GM23338 (cell line): ENCODE results near the gene ILDR2. TPM values are rescaled to one million over a fixed set of nuclear protein-coding genes. Genes with fewer than 3 reads are reported as not detected.

Experiments
- ATAC-seq: fragments of 200-7000 bp; cut with Tn5 transposase; 3 replicates; pipeline ENCODE4 v1.9.1; 2020
- DNase-seq: peaks from one replicate; pipeline ENCODE4 v3.0.0-alpha.2; 2015; ENCODE audit warnings: low spot score
- H2AFZ ChIP-seq: fragments of 200-600 bp; sonication (generic); 2 replicates; pipeline ENCODE4 v1.8.0; 2016; ENCODE audit warnings: antibody characterized with exemption, mild to moderate bottlenecking, moderate library complexity
- H3F3A ChIP-seq: fragments of 200-600 bp; sonication (generic); replicated peaks from 2 replicates; pipeline ENCODE4 v1.8.0; 2017; ENCODE audit warnings: antibody characterized with exemption, mixed run types, low read depth
- H3K27ac ChIP-seq: fragments of 200-600 bp; sonication (generic); 2 replicates; pipeline ENCODE4 v1.6.1; 2016; ENCODE audit warnings: low read depth
- H3K27me3 ChIP-seq: fragments of 200-600 bp; sonication (generic); 2 replicates; pipeline ENCODE4 v1.8.0; 2016; ENCODE audit warnings: mild to moderate bottlenecking, mixed run types, moderate library complexity; ENCODE audit not compliant: insufficient read depth
- H3K36me3 ChIP-seq: fragments of 200-600 bp; sonication (generic); 2 replicates; pipeline ENCODE4 v1.8.0; 2016; ENCODE audit warnings: mild to moderate bottlenecking; ENCODE audit not compliant: insufficient read depth
- H3K4me1 ChIP-seq: fragments of 200-600 bp; sonication (generic); 2 replicates; pipeline ENCODE4 v1.8.0; 2016; ENCODE audit warnings: mild to moderate bottlenecking, moderate library complexity; ENCODE audit not compliant: insufficient read depth
- H3K4me2 ChIP-seq: fragments of 200-600 bp; sonication (generic); 2 replicates; pipeline ENCODE4 v1.7.1; 2017; ENCODE audit warnings: mixed run types
- H3K4me3 ChIP-seq: fragments of 200-600 bp; sonication (generic); 2 replicates; pipeline ENCODE4 v1.6.1; 2016; ENCODE audit warnings: mixed run types
- H3K79me2 ChIP-seq: fragments of 200-600 bp; sonication (generic); replicated peaks from 2 replicates; pipeline ENCODE4 v1.8.0; 2017; ENCODE audit warnings: mild to moderate bottlenecking; ENCODE audit not compliant: insufficient read depth
- H3K9me2 ChIP-seq: fragments of 200-600 bp; sonication (generic); 2 replicates; pipeline ENCODE4 v1.8.0; 2017; ENCODE audit not compliant: insufficient read depth
- H4K20me1 ChIP-seq: fragments of 200-600 bp; sonication (generic); replicated peaks from 2 replicates; pipeline ENCODE4 v1.8.0; 2017; ENCODE audit warnings: mild to moderate bottlenecking; ENCODE audit not compliant: insufficient read depth
- H3K27ac Mint-ChIP-seq: 2 replicates; pipeline ENCODE4 v1.8.0; 2020; ENCODE audit warnings: inconsistent platforms, mild to moderate bottlenecking, moderate library complexity, mixed read lengths
- H3K27me3 Mint-ChIP-seq: 3 replicates; pipeline ENCODE4 v1.8.0; 2022; ENCODE audit warnings: low read depth, mild to moderate bottlenecking, moderate library complexity, mixed read lengths, inconsistent platforms; ENCODE audit not compliant: insufficient read depth, poor library complexity
- H3K36me3 Mint-ChIP-seq: 3 replicates; pipeline ENCODE4 v1.8.0; 2021; ENCODE audit warnings: low read depth, mild to moderate bottlenecking, inconsistent platforms, moderate library complexity, mixed read lengths
- H3K4me1 Mint-ChIP-seq: 3 replicates; pipeline ENCODE4 v1.8.0; 2020; ENCODE audit warnings: mild to moderate bottlenecking, inconsistent platforms, mixed read lengths
- H3K4me3 Mint-ChIP-seq: 3 replicates; pipeline ENCODE4 v1.8.0; 2021; ENCODE audit warnings: moderate library complexity, mild to moderate bottlenecking, inconsistent platforms, mixed read lengths
- H3K9me3 Mint-ChIP-seq: 3 replicates; pipeline ENCODE4 v1.8.0; 2020; ENCODE audit warnings: moderate library complexity, mild to moderate bottlenecking, inconsistent platforms, mixed read lengths
- CREB1 ChIP-seq: fragments of 250-450 bp; sonication (Bioruptor Pico); IDR thresholded peaks from 2 replicates; pipeline ENCODE4 v1.5.0; 2020; ENCODE audit warnings: low read depth, mild to moderate bottlenecking, moderate library complexity
- EZH2 ChIP-seq: fragments of 200-600 bp; sonication (generic); IDR thresholded peaks from one replicate; pipeline ENCODE4 v1.8.0; 2017; ENCODE audit warnings: antibody characterized with exemption, mild to moderate bottlenecking, low read depth; ENCODE audit not compliant: unreplicated experiment
- EZH2phosphoT487 ChIP-seq: fragments of 200-600 bp; sonication (generic); IDR thresholded peaks from one replicate; pipeline ENCODE4 v1.8.1; 2018; ENCODE audit warnings: antibody characterized with exemption; ENCODE audit not compliant: unreplicated experiment
- JUNB ChIP-seq: IDR thresholded peaks from one replicate; pipeline ENCODE4 v1.6.1; 2016; ENCODE audit warnings: antibody characterized with exemption; ENCODE audit not compliant: unreplicated experiment
- NANOG ChIP-seq: IDR thresholded peaks from 2 replicates; pipeline ENCODE4 v1.6.1; 2016; ENCODE audit warnings: antibody characterized with exemption, borderline replicate concordance
- POLR2AphosphoS5 ChIP-seq: IDR thresholded peaks from 2 replicates; pipeline ENCODE4 v1.6.1; 2016; ENCODE audit warnings: antibody characterized with exemption, low read depth
- ZNF114 ChIP-seq: fragments of 250-450 bp; sonication (Bioruptor Pico); IDR thresholded peaks from 2 replicates; pipeline ENCODE4 v1.5.0; 2020; ENCODE audit warnings: mild to moderate bottlenecking, moderate library complexity
- polyA plus RNA-seq: library from polyadenylated mRNA; unstranded; fragments of >200 nt; fragmentation: Nextera tagmentation; extraction: Ambion mirVana; gene quantifications from 2 replicates; pipeline ENCODE4 v1.2.1, GENCODE V29; 2016
- total RNA-seq: library from RNA; depleted of rRNA; stranded (reverse); fragments of >200 nt; shearing (Covaris generic); gene quantifications from 2 replicates; pipeline ENCODE4 v1.2.3, GENCODE V29; 2014
- TF ChIP-seq, protein P1 (sequence below): IDR thresholded peaks from one replicate; pipeline ENCODE4 v1.6.1; 2018; ENCODE audit warnings: antibody characterized with exemption; ENCODE audit not compliant: unreplicated experiment
- TF ChIP-seq, protein P2 (sequence below): IDR thresholded peaks from 2 replicates; pipeline ENCODE4 v1.6.1; 2016; ENCODE audit warnings: antibody characterized with exemption
- TF ChIP-seq, protein P3 (sequence below), 2 experiments: fragments of 200-600 bp in 1 of 2; sonication (generic) in 1 of 2; conservative IDR thresholded peaks; 2 replicates each; pipeline versions ENCODE4 v1.5.1 to v1.6.1; 2016 to 2017; ENCODE audit warnings: antibody characterized with exemption in 2 of 2, low read depth in 2 of 2, mild to moderate bottlenecking in 2 of 2, moderate library complexity in 1 of 2

ILDR2 gene
- total and polyA plus RNA-seq, 2 experiments from 2014 or later: 0.27 to 2.4 TPM

- TF ChIP-seq, protein P1, sequence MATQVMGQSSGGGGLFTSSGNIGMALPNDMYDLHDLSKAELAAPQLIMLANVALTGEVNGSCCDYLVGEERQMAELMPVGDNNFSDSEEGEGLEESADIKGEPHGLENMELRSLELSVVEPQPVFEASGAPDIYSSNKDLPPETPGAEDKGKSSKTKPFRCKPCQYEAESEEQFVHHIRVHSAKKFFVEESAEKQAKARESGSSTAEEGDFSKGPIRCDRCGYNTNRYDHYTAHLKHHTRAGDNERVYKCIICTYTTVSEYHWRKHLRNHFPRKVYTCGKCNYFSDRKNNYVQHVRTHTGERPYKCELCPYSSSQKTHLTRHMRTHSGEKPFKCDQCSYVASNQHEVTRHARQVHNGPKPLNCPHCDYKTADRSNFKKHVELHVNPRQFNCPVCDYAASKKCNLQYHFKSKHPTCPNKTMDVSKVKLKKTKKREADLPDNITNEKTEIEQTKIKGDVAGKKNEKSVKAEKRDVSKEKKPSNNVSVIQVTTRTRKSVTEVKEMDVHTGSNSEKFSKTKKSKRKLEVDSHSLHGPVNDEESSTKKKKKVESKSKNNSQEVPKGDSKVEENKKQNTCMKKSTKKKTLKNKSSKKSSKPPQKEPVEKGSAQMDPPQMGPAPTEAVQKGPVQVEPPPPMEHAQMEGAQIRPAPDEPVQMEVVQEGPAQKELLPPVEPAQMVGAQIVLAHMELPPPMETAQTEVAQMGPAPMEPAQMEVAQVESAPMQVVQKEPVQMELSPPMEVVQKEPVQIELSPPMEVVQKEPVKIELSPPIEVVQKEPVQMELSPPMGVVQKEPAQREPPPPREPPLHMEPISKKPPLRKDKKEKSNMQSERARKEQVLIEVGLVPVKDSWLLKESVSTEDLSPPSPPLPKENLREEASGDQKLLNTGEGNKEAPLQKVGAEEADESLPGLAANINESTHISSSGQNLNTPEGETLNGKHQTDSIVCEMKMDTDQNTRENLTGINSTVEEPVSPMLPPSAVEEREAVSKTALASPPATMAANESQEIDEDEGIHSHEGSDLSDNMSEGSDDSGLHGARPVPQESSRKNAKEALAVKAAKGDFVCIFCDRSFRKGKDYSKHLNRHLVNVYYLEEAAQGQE: no peak
- TF ChIP-seq JUNB (no peak), ZNF114 (CRISPR knock-in tag) (no peak), POLR2AphosphoS5 (no peak)
- TF ChIP-seq, protein P2, sequence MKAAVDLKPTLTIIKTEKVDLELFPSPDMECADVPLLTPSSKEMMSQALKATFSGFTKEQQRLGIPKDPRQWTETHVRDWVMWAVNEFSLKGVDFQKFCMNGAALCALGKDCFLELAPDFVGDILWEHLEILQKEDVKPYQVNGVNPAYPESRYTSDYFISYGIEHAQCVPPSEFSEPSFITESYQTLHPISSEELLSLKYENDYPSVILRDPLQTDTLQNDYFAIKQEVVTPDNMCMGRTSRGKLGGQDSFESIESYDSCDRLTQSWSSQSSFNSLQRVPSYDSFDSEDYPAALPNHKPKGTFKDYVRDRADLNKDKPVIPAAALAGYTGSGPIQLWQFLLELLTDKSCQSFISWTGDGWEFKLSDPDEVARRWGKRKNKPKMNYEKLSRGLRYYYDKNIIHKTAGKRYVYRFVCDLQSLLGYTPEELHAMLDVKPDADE: no peak
Measured at GRCh38 chr1:166969074-166969677, 6.2 kb downstream of the ILDR2 start (continued).

DNA sequence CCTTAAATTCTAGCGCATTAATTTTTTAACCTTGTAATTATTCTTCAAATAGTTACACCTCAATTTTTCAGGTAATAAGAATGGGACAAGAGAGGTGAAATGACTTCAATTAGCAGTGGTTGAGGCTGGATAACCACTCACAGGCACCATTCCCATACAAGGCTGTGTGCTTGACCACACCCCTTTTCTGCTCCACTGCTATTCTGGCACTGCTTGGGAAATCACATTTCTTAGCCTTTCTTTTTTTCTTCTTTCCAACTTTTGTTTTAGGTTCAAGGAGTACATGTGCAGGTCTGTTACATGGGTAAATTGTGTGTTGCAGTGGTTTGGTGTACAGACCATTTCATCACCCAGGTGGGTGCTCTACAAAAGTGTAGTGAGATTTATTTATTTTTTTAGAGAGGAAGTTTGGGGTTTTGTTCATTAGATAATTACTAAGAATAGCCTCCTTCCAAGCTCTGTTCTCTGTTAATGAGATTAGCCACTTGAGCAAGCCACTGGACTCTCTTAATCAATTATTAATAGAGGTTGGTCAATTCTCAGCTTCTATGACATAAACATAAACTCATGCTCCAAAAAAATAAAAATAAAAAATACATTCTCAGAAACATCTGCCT lies 14.4 kb downstream of the ILDR2 start:
- Mint-ChIP-seq H3K4me3 (no peak overlapping the region), H3K27me3 (no peaks in the 10 kb centered on the region)
- TF ChIP-seq CREB1 (CRISPR knock-in tag) (no peak), JUNB (no peak), NANOG (no peak), EZH2 (no peak), EZH2phosphoT487 (no peak), ZNF114 (CRISPR knock-in tag) (no peak)
- TF ChIP-seq, protein P1: no peak
- TF ChIP-seq, protein P2: no peak
- TF ChIP-seq, protein P3, sequence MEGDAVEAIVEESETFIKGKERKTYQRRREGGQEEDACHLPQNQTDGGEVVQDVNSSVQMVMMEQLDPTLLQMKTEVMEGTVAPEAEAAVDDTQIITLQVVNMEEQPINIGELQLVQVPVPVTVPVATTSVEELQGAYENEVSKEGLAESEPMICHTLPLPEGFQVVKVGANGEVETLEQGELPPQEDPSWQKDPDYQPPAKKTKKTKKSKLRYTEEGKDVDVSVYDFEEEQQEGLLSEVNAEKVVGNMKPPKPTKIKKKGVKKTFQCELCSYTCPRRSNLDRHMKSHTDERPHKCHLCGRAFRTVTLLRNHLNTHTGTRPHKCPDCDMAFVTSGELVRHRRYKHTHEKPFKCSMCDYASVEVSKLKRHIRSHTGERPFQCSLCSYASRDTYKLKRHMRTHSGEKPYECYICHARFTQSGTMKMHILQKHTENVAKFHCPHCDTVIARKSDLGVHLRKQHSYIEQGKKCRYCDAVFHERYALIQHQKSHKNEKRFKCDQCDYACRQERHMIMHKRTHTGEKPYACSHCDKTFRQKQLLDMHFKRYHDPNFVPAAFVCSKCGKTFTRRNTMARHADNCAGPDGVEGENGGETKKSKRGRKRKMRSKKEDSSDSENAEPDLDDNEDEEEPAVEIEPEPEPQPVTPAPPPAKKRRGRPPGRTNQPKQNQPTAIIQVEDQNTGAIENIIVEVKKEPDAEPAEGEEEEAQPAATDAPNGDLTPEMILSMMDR (conservative IDR thresholded peaks at IDR 0.05; ENCODE audit: low read depth in 2 of 2): no peak

More for the DNA sequence above, 14.4 kb downstream of the ILDR2 start:
- Histone ChIP-seq H3K4me3 (no peak overlapping the region), H3K79me2 (no peaks in the 10 kb centered on the region), H2AFZ (no peak overlapping the region), H3K36me3 (no peaks in the 10 kb centered on the region), H4K20me1 (no peaks in the 10 kb centered on the region), H3K4me2 (no peak overlapping the region), H3K9me2 (peaks cover 2% of the 10 kb centered on the region; the same call in 1 of the 2 replicates), H3K27ac (no peak overlapping the region), H3K4me1 (no peaks in the 10 kb centered on the region), H3F3A (no peaks in the 10 kb centered on the region), H3K27me3 (no peaks in the 10 kb centered on the region)
- no peaks in the 10 kb centered on the region for H3K9me3 Mint-ChIP-seq
- DNase-seq (no peak), ATAC-seq (no peak)
- no peaks in the 10 kb centered on the region for H3K4me1 Mint-ChIP-seq
- no peak overlapping the region for H3K27ac Mint-ChIP-seq
- H3K36me3 Mint-ChIP-seq: no peaks in the 10 kb centered on the region
